Esophagus muscularis mucosa (tissue), 4 donors: ENCODE results near the gene ALG8.

Experiments
- EP300 ChIP-seq: sonication (generic); formaldehyde crosslinking; IDR thresholded peaks from one replicate; pipeline ENCODE4 v1.6.1; 2017; ENCODE audit warnings: antibody characterized with exemption
- POLR2A ChIP-seq: fragments of 450-650 bp; IDR thresholded peaks from one replicate; pipeline ENCODE4 v1.6.1; 2017; ENCODE audit warnings: antibody characterized with exemption, moderate library complexity, mild to moderate bottlenecking, low read depth
- POLR2AphosphoS5 ChIP-seq, 2 donors: sonication (generic); formaldehyde crosslinking; IDR thresholded peaks; one replicate each; pipeline ENCODE4 v1.6.1; 2017; ENCODE audit warnings: antibody characterized with exemption in 2 of 2
- TF ChIP-seq, protein P1 (sequence below), 3 experiments: fragments of 200-600 bp in 2 of 3; fragments of 450-650 bp in 1 of 3; sonication (generic) in 2 of 3; IDR thresholded peaks; one replicate each; pipeline ENCODE4 v1.5.1; 2017 to 2019; ENCODE audit warnings: antibody characterized with exemption in 3 of 3, mild to moderate bottlenecking in 2 of 3, moderate library complexity in 1 of 3

DNA sequence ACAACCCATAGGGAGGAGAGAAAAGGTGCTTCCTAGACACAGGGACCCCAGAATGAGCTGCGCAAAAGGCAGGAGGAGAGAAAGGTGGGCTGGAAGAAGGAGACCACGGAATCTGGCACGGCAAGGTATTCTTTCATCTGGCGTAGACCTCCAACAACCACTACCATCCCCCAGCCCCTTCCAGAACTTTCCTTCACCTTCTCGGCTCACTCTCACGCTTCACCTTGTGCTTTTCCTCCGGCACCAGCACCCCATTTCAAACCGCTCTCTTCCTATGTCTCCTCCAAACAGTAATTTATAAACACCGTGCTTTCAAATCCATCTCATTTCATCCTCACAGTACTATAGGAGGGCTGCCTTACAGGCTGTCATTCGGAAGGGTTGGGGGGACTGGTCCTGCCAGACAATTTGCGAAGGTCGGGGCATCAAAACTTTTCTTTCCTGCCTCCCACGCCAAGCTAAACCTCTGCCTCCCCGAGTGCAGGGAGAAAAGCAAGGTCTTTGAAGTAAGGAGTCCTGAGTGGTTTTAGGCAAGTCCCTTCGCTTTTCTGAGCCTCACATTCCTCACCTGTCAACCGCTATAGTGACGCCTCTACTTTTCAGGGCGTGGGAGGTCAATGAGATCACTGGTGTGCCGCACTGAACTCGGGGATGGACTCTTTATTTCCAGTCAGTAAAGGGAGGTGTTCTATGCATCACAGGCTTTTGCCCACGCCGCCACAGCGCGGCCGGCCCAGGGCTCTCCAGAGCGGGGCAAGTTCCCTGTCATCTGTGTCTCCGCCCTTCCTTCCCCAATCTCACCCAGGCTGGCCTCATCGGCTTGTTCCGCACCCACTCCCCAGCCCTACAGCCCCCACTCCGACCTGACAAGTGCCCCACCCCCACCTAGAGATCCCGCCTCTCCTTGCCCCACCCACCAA, 48.2 kb upstream of the ALG8 start:
- TF ChIP-seq, protein P1, sequence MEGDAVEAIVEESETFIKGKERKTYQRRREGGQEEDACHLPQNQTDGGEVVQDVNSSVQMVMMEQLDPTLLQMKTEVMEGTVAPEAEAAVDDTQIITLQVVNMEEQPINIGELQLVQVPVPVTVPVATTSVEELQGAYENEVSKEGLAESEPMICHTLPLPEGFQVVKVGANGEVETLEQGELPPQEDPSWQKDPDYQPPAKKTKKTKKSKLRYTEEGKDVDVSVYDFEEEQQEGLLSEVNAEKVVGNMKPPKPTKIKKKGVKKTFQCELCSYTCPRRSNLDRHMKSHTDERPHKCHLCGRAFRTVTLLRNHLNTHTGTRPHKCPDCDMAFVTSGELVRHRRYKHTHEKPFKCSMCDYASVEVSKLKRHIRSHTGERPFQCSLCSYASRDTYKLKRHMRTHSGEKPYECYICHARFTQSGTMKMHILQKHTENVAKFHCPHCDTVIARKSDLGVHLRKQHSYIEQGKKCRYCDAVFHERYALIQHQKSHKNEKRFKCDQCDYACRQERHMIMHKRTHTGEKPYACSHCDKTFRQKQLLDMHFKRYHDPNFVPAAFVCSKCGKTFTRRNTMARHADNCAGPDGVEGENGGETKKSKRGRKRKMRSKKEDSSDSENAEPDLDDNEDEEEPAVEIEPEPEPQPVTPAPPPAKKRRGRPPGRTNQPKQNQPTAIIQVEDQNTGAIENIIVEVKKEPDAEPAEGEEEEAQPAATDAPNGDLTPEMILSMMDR (IDR thresholded peaks at IDR 0.05) = no peak
- TF ChIP-seq POLR2AphosphoS5 (IDR thresholded peaks at IDR 0.05) (no peak), POLR2A (no peak), EP300 (no peak)
